H54 (cell line): ENCODE data around the gene ALMS1.
"Not testable (repeated sequence)": the region's sequence is repeated elsewhere in the genome, so short reads cannot be mapped to it uniquely, and the experiment has no call there.

Source experiments
- DNase-seq: peaks from one replicate; pipeline ENCODE4 v3.0.0; 2011; ENCODE audit warnings: low spot score, mixed read lengths; ENCODE audit not compliant: insufficient read length
- FAIRE-seq: peaks from 3 replicates; lab custom pipeline; 2011; peaks lifted over from hg19 to GRCh38; lab: Jason Lieb, UNC
- POLR2A ChIP-seq: IDR thresholded peaks from 2 replicates; pipeline ENCODE4 v1.6.1; 2011; ENCODE audit warnings: low read depth, mild to moderate bottlenecking, low read length

ALMS1 gene

DNA sequence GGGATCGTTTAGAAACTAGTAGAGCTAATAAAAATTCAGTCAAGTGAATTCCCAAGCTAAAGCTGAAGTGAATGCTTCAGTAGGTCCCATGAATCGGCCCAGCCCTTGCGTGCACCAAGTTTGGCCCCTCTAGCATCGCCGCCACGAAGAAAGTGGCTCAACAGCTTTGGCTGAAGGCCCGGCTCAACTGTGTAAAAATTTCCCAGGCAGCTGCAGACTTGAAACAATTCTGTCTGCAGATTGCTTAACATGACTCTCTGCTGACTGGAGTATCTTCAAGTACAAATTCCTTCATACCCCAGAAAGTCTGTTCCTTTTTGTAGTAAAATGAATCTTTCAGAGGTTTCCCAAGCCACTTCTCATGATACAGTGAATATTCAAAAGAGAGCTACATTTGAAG lies 32.7 kb downstream of the ALMS1 start:
- no peak for TF ChIP-seq POLR2A
- DNase-seq, result no peak
- FAIRE-seq, result no peak

DNA sequence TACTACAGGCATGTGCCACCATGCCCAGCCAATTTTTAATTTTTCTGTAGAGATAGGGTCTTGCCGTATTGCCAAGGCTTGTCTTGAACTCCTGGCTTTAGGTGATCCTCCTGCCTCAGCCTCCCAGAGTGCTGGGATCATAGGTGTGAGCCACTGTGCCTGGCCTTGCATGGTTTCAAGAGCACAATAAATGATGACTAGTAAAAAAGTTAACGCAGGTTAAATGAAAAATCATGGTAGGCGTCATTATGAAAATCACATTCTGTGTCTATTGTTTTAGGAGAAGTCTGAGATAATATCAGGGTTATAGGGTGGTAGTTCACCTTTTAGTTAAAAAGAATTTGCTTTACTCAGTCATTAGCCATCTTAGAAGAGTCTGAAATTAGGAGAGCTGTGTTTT lies 38.3 kb downstream of the ALMS1 start:
- no peak for TF ChIP-seq POLR2A
- FAIRE-seq, result no peak
- DNase-seq, result no peak

DNA sequence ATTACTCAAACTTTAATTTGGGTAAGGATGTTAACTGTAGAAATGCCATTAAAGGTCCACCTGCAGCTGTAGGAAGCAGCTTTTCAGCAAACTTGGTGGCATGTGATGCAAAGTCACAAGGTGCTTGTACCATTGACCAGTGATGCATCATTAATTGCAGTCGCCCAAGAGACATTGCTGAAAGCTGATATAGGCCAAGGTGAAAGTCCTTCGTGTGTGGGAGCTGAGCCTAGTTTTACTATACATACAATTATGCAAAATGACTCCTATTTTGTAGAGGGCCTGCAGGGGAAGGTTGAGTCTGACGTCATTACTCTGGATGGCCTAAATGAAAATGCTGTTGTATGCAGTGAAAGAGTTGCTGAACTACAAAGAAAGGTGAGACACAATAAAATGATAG lies 40.5 kb downstream of the ALMS1 start:
- FAIRE-seq (no peak), DNase-seq (no peak)
- no peak for TF ChIP-seq POLR2A

DNA sequence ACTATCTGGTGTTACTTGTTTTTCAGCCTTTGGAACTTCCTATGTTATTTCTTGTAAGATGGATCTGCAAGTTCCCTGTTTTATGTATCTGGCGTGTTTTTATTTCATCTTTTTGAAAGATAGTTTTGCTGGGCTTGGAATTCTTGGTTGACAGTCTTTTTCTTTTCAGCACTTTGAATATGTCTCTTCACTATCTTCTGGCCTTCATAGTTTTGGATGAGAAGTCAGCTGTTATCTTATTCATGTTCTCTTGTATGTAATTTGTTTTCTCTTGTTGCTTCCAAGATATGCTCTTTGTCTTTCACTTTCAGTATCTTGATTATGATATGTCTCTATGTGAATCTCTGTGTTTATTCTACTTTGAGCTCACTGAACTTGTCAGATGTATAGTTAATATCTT lies 50.4 kb downstream of the ALMS1 start:
- FAIRE-seq, result no peak
- TF ChIP-seq POLR2A, result no peak
- no peak for DNase-seq

DNA sequence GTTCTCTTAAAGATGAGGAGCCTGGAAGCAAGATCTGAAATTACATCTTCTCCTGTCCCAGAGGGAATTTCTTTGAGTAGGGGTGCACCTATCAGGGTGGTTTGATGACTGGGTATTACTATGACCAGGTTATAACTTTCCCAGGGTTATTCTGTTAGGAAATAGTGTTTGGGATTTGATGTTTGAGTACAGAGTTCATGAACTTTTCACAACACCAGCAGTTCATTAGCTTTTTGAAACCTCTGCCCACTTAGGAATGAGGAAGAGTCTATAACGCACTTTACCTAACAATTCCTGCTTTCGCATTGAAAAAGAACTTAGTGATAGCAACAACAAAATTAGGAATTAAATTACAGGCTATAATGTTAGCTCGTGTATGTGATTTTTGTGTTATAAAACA lies 58.6 kb downstream of the ALMS1 start:
- TF ChIP-seq POLR2A, result no peak
- FAIRE-seq, result no peak
- DNase-seq, result no peak

DNA sequence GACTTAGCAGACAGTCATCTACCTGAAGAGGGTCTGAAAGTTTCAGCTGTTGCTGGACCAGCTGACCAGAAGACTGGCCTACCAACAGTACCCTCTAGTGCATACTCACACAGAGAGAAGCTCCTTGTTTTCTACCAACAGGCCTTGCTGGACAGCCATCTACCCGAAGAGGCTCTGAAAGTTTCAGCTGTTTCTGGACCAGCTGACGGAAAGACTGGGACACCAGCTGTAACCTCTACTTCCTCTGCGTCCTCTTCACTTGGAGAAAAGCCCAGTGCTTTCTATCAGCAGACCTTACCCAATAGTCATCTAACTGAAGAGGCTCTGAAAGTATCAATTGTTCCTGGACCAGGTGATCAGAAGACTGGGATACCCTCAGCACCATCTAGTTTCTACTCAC lies 63.2 kb downstream of the ALMS1 start:
- DNase-seq, result no peak
- no peak for FAIRE-seq
- no peak for TF ChIP-seq POLR2A

DNA sequence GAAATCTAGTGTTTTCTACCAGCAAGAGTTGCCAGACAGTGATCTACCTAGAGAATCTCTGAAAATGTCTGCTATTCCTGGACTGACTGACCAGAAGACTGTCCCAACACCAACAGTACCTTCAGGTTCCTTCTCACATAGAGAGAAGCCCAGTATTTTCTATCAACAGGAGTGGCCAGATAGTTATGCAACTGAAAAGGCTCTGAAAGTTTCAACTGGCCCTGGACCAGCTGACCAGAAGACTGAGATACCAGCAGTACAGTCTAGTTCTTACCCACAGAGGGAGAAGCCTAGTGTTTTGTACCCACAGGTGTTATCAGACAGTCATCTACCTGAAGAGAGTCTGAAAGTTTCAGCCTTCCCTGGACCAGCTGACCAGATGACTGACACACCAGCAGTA lies 63.8 kb downstream of the ALMS1 start:
- no peak for FAIRE-seq
- no peak for DNase-seq
- TF ChIP-seq POLR2A, result no peak

DNA sequence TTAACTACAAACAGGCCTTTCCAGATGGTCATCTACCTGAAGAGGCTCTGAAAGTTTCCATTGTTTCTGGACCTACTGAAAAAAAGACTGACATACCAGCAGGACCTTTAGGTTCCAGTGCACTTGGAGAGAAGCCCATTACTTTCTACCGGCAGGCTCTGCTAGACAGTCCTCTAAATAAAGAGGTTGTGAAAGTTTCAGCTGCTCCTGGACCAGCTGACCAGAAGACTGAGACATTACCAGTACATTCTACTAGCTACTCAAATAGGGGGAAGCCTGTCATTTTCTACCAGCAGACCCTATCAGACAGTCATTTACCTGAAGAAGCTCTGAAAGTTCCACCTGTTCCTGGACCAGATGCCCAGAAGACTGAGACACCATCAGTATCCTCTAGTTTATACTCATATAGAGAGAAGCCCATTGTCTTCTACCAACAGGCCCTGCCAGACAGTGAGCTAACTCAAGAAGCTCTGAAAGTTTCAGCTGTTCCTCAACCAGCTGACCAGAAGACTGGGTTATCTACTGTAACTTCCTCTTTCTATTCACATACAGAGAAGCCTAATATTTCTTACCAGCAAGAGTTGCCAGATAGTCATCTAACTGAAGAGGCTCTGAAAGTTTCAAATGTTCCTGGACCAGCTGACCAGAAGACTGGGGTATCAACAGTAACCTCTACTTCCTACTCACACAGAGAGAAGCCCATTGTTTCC lies 65.8 kb downstream of the ALMS1 start:
- no peak for TF ChIP-seq POLR2A
- DNase-seq, result no peak
- FAIRE-seq, result no peak

DNA sequence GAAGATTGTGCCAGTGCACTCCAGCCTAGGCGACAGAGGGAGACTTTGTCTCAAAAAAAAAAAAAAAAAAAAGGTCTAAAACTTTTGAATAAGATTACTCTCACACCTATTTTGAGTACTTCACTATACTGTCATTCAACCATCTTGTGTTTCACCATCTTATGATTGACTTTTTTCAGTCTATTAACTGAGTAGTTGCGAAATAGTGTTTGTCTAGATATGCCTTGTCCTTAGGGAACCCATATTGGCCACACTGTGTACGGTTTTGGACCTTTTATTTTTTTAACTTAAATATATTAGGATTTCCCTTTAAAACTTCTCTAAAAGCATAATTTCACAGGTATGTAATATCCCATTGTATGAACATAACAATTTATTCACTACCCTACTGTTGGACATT lies 72.3 kb downstream of the ALMS1 start:
- FAIRE-seq (no peak), DNase-seq (no peak)
- TF ChIP-seq POLR2A, result no peak

DNA sequence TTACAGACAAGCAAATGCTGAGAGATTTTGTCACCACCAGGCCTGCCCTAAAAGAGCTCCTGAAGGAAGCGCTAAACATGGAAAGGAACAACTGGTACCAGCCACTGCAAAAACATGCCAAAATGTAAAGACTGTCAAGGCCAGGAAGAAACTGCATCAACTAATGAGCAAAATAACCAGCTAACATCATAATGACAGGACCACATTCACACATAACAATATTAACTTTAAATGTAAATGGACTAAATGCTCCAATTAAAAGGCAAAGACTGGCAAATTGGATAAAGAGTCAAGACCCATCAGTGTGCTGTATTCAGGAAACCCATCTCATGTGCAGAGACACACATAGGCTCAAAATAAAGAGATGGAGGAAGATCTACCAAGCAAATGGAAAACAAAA lies 76.8 kb downstream of the ALMS1 start:
- FAIRE-seq, DNase-seq: not testable (repeated sequence)

DNA sequence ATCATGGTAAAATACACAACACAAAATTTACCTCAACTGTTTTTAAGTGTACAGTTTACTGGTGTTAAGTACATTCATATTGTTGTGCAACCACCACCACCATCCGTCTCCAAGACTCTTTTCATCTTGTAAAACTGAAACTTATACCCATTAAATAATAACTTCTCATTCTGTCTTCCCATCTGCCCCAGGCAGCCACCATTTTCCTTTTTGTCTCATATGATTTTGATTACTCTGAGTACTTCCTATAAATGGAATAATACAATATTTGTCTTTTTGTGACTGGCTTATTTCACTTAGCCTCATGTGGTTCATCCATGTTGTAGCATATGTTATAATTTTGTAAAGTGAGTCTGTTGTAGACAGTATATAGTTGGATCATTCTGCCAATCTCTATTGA lies 82.7 kb downstream of the ALMS1 start:
- DNase-seq (no peak), FAIRE-seq (no peak)

DNA sequence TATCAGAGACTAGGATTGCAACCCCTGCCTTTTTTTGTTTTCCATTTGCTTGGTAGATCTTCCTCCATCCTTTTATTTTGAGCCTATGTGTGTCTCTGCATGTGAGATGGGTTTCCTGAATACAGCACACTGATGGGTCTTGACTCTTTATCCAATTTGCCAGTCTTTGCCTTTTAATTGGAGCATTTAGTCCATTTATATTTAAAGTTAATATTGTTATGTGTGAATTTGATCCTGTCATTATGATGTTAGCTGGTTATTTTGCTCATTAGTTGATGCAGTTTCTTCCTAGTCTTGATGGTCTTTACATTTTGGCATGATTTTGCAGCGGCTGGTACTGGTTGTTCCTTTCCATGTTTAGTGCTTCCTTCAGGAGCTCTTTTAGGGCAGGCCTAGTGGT lies 98.2 kb downstream of the ALMS1 start:
- not testable (repeated sequence) for DNase-seq, FAIRE-seq

More for the DNA sequence above, 82.7 kb downstream of the ALMS1 start:
- TF ChIP-seq POLR2A, result no peak

DNA sequence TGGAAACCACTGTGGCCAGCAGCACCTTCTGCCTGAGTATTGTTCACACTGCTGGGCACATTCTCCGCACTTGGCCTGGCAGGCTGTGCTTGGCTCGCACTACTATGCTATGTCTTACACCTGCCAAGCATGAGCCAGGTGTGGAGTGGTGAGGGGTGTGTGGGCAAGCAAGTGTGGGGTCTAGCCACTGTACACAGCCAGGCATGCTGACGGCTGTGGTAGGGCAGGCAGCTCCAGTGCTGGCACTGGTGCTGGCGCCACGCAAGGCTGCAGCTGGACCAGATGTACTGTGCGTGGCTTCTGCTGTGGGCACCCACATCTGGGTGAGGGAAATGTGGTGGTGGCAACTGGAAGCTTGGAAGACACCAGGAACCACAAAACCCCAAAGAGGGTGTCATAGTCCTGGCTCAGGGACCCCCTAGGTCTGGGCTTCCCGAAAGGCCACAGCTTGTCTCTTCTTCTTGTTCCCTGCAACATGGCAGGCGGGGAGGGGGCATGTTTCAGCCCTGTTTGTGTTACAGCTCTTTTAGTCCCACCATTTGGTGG lies 101.5 kb downstream of the ALMS1 start:
- FAIRE-seq, result no peak
- no peak for TF ChIP-seq POLR2A
- no peak for DNase-seq

DNA sequence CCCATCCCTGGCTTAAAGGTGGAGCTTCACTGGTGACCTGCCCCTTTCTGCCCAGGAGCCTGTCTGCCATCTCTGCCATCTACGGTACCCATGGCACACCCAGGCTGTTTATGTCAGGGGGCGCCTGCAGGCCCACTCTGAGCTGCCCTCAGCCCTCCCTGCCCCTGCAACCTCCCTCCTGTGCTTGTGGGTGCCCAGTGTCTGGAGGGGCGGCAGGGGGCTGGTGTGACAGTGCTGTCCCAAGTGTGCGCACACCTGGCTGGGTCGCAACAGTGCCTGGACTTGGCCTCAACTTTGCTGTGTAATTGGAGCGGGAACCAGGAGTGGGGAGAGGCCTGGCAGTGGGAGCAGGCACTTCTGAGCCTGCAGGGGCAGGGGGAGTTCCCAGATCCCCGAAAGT lies 102.4 kb downstream of the ALMS1 start:
- no peak for TF ChIP-seq POLR2A
- DNase-seq, result no peak
- no peak for FAIRE-seq

DNA sequence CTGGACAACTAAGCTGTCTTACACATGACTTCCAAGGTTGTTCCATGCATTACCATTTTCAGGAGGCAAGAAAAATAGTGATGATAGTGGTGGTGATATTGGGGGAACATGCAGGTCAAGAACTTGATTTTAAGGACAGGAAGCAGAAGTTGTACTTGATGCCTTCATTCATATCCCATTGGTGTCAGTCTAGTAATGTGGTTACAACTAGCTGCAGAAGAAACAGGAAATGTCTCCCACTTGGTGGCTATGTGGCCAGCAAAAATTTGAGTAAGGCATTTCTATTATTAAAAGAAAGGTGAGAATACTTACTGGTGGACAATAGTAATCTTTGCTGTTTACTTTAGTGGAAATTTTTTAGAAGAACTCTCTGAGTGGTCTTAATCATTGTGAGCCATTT lies 103.4 kb downstream of the ALMS1 start:
- FAIRE-seq (no peak), DNase-seq (no peak)
- no peak for TF ChIP-seq POLR2A
